Measurements from ENCODE around the gene TGM6.

The TGM6 gene

GRCh38 chr20:2364044-2364443, 16.7 kb upstream of the TGM6 start:
- ATAC-seq (no peak), DNase-seq (no peak)

- no peak for ATAC-seq
These were observed 15.6 kb upstream of the TGM6 start for GRCh38 chr20:2365091-2365490.

GRCh38 chr20:2365666-2366065, 15.0 kb upstream of the TGM6 start:
- ATAC-seq (no peak), DNase-seq (no peak)

More at GRCh38 chr20:2365091-2365490, 15.6 kb upstream of the TGM6 start:
- DNase-seq, result no peak

- ATAC-seq, result no peak
- DNase-seq, result no peak
These were observed 12.1 kb upstream of the TGM6 start for GRCh38 chr20:2368621-2369020.

DNA sequence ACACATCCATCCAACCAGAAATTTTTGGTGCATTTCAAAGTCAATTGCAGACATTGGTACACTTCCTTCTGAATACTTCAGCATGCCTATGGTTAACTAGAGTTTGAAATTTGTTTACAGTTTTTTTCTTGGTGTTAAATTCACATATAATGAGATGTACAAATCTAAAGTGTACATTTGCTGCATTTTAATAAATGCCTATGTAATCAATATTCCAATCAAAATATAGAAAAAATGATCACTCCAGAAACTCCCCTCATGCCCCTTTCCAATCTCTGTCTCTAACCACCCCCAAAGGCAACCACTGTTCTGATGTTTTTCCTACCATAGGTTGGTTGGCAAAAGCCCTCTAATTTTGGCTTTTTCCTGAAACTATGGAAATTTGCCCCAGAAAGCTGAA, 7.6 kb upstream of the TGM6 start:
- DNase-seq (no peak), ATAC-seq (no peak)

GRCh38 chr20:2374346-2375125, 6.2 kb upstream of the TGM6 start:
- DNase-seq, result no peak
- ATAC-seq, result no peak

DNA sequence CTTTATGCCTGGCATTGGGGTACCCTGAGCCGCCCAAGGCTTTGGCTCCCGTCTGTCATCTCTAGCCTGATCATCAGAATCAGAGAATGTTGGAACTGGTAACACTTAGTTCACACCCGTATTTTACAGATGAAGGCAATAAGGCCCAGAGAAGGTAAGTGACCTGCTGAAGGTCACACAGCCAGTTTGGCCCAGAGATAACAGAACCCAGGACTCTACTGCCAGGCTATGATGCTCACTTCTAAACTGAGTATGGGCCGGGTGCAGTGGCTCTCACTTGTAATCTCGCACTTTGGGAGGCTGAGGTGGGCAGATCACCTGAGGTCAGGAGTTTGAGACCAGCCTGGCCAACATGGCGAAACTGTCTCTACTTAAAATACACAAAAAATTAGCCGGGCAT, 1.8 kb upstream of the TGM6 start:
- no peak for DNase-seq
- ATAC-seq, result no peak

DNA sequence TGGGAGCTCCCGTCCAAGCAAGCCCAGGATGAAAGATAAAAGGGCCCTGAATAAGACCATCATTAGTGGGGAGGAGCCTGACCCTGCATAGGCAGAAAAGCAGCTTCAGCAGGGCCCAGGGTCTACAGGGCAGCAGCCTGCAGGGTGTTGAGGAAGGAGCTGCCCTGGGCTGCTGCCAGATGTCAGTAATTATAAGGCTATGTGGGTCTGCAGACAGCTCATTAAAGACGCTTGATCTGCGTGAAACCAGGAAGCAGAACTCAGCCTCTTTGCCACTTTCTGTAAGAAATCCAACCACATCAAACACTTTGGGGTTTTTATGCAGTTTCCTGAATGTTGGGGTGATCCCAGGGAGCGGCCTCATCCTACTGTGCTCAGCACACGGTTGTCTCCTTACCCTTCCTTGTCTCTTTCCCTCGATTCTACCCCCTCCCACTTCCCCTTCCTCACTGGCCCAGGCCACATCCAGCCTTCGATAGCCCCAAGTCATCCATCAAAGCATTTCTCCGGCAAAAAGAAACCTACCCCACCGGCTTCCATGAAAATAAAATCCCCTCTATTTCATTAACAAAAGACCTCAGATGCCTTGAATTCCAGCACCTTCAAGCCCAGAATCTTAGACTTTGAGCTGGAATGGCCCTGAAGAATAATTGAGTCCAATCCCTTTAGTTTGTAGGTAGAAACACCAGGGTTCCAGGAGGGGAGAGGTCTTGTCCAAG, 1.0 kb upstream of the TGM6 start:
- no peak for DNase-seq
- ATAC-seq, result peak; percentile 71

DNA sequence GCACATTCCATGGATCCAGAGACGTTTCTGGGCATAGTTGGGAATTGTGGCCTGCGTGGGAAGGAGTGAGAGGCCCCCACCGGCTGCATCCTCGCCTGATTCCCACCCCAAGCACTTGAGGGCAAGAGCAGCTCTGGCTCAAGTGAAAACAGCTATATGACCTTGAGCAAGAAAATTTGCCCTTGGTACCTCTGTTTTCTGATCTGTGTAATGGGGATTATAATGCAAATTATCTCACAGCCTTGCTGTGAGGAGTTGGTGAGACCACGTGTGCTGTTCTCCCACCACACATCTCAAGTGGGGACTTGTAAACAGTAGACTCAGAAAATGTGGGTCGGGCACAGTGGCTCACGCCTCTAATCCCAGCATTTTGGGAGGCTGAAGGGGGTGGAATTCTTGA, 602 bp downstream of the TGM6 start:
- no peak for ATAC-seq
- DNase-seq, result no peak

- DNase-seq (no peak), ATAC-seq (no peak)
These were observed 2.1 kb downstream of the TGM6 start for GRCh38 chr20:2382833-2383232.

GRCh38 chr20:2385026-2385425, 4.3 kb downstream of the TGM6 start:
- ATAC-seq (no peak), DNase-seq (no peak)

DNA sequence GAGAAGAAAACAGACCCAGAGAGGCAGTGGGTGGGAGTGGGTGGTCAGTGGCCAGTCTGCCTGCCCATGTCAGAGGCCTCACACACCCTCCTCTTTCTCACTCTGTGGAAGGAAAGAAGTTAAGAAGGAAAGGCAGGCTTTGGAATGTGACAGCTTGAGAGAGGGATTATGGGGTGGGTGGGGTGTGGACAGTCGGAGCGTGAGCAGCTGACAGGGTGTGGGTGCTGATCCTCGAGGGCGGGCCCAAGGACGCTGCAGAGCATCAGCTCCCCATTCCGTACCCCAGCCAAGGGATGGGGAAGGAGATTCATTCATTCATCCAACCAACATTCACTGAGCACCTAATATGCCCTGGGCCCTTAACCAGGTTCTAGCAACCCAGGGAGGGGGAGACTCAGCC, 4.8 kb downstream of the TGM6 start:
- no peak for ATAC-seq

GRCh38 chr20:2386516-2387179, 5.9 kb downstream of the TGM6 start:
- no peak for ATAC-seq
- no peak for DNase-seq

More for the DNA sequence above, 4.8 kb downstream of the TGM6 start:
- no peak for DNase-seq

GRCh38 chr20:2387180-2387577, 6.5 kb downstream of the TGM6 start:
- DNase-seq (peak; percentile 65), ATAC-seq (peak; percentile 54)

GRCh38 chr20:2387580-2387979, 6.9 kb downstream of the TGM6 start:
- no peak for ATAC-seq
- no peak for DNase-seq

- ATAC-seq, result no peak
- no peak for DNase-seq
These were observed 10.4 kb downstream of the TGM6 start for GRCh38 chr20:2390951-2391675.

GRCh38 chr20:2394411-2395055, 13.8 kb downstream of the TGM6 start:
- ATAC-seq (no peak), DNase-seq (no peak)

GRCh38 chr20:2395136-2395535, 14.4 kb downstream of the TGM6 start:
- DNase-seq, result no peak
- no peak for ATAC-seq

DNA sequence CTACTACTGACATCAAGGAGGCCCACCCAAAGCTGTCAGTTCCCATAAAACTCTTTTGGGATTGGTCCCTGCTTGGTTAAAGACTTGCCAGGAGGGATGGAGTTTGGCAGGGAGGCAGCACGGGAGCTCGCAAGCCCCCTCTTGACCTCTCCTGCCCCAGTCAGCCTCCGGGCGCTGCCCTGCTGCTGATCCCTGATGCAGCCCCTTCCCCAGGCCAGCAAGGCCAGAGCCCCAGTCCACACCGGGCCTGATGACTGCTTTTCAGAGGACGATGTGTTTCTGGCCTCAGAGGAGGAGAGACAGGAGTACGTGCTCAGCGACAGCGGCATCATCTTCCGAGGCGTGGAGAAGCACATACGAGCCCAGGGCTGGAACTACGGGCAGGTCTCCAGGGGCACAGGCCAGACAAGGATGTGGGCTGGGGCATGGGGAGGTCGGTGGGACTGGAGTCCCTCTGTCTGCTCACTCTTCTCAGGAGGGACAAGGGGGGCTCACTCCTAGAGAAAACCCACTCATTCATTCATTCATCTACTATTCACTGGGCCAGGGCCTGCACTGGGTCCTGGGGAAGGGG, 15.6 kb downstream of the TGM6 start:
- DNase-seq, result no peak
- ATAC-seq, result no peak

GRCh38 chr20:2397091-2397490, 16.4 kb downstream of the TGM6 start:
- ATAC-seq (no peak), DNase-seq (no peak)

GRCh38 chr20:2397595-2398145, 17.0 kb downstream of the TGM6 start:
- ATAC-seq (no peak), DNase-seq (no peak)

Measured in stimulated activated naive CD8-positive, alpha-beta T cell treated with anti-CD3 and anti-CD28 coated beads, Interleukin-15, Interleukin-2, amounts not matched to agents 100 U/mL and 50 U/mL, for 24 hours (primary cell).